Immature natural killer cell (primary cell): ENCODE measurements around the gene DCAF17. TPM values are rescaled to one million over a fixed set of nuclear protein-coding genes. Genes with fewer than 3 reads are reported as not detected.

ENCODE experiments used
- DNase-seq, 3 donors: peaks; one replicate each; pipeline ENCODE4 v3.0.0; 2022; ENCODE audit warnings: mixed read lengths in 1 of 3
- H3K27ac Mint-ChIP-seq, 6 donors: one replicate each; pipeline ENCODE4 v1.8.0; 2020; ENCODE audit warnings: mixed read lengths in 6 of 6, mild to moderate bottlenecking in 5 of 6, inconsistent platforms in 4 of 6, moderate library complexity in 3 of 6
- H3K27me3 Mint-ChIP-seq, 3 donors: one replicate each; pipeline ENCODE4 v1.8.0; 2020 to 2021; ENCODE audit warnings: low read depth in 3 of 3, mild to moderate bottlenecking in 3 of 3, mixed read lengths in 3 of 3, moderate library complexity in 3 of 3, inconsistent platforms in 1 of 3
- H3K36me3 Mint-ChIP-seq, 3 donors: one replicate each; pipeline ENCODE4 v1.8.0; 2020; ENCODE audit warnings: mixed read lengths in 3 of 3, inconsistent platforms in 2 of 3, mild to moderate bottlenecking in 2 of 3
- H3K4me1 Mint-ChIP-seq, 2 donors: one replicate each; pipeline ENCODE4 v1.8.0; 2020; ENCODE audit warnings: inconsistent platforms in 2 of 2, mild to moderate bottlenecking in 2 of 2, mixed read lengths in 2 of 2, moderate library complexity in 1 of 2
- H3K4me3 Mint-ChIP-seq, 5 donors: one replicate each; pipeline ENCODE4 v1.8.0; 2020; ENCODE audit warnings: mild to moderate bottlenecking in 5 of 5, mixed read lengths in 5 of 5, inconsistent platforms in 3 of 5, moderate library complexity in 3 of 5
- H3K9me3 Mint-ChIP-seq, 6 donors: one replicate each; pipeline ENCODE4 v1.8.0; 2020; ENCODE audit warnings: mild to moderate bottlenecking in 6 of 6, mixed read lengths in 6 of 6, inconsistent platforms in 4 of 6, moderate library complexity in 3 of 6
- polyA plus RNA-seq, 3 donors: library from polyadenylated mRNA; unstranded; fragments of 300-500 nt; fragmentation: Illumina TruSeq; gene quantifications; one replicate each; pipeline ENCODE4 v1.2.3, GENCODE V29; 2021

The DCAF17 gene
- polyA plus RNA-seq, 3 donors from 2014 or later, result 12.7 to 17.8 (median 16.4) TPM

DNA sequence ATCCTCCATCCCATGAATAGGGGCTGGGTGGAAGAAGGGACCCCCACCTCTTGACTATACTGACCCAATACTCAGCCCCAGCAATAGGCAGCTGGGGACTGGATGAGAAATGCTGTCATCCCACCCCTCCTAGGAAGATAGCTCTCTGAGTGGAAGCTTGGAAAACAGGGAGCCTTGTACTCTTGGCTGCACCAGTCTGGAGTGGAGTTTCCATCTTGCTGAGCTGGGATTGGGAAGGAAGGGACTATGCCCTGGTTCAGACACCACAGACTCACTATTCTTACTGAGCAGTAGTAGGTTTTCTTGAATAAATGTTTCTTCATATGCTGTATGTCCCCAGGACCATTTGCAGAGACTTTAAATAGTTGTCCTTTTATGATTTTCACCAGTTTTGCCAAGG is 7.4 kb downstream of the DCAF17 start:
- Mint-ChIP-seq H3K4me3 (no peak overlapping the region), H3K27me3 (no peaks in the 10 kb centered on the region), H3K36me3 (peaks cover 29 to 47% (median 29%) of the 10 kb centered on the region in 3 donors), H3K4me1 (peaks cover 4 to 13% of the 10 kb centered on the region in 2 donors), H3K27ac (no peak overlapping the region), H3K9me3 (no peaks in the 10 kb centered on the region)
- DNase-seq, result no peak

DNA sequence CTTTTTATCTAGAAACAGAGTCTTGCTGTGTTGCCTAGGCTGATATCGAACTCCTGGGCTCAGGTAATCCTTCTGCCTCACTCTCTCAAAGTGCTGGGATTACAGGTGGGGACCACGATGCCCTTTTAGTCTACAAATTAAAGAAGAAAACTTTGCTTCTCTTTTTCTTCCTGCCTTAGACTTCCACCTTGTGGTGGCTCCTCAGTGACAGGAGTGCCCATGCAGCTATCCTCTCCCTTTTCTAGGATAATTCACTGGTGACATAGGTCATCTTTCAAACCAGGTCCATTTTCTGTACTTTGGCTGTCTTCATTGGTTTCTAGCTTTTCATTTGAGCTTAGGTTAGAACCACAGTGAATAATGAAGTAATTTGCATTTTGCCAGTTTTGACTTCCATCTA is 13.6 kb downstream of the DCAF17 start:
- no peaks in the 10 kb centered on the region for H3K27me3 Mint-ChIP-seq
- H3K27ac Mint-ChIP-seq, result no peak overlapping the region
- H3K36me3 Mint-ChIP-seq, result peaks cover 9 to 34% (median 11%) of the 10 kb centered on the region in 3 donors
- no peak overlapping the region for H3K4me3 Mint-ChIP-seq
- no peaks in the 10 kb centered on the region for H3K4me1 Mint-ChIP-seq
- DNase-seq, result no peak
- no peaks in the 10 kb centered on the region for H3K9me3 Mint-ChIP-seq

DNA sequence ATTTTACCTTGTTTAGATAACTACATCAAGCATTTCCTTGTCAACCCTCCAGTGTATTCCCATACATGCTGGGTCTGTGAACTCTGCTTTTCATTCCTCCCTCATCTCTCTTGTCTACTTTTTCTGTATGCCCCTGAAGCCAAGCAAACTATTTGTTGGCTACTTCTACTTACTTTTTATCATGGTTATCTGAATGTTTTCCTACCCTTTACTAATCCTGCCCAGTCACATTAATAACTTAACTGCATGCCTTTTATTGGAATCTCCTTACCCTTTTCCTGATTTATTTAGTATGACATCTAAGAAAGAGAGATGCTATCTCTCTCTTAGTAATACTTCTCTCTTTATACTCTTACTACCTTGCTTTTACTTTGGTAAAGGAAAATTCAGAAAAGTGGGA is 17.0 kb downstream of the DCAF17 start:
- peaks cover 24 to 58% (median 33%) of the 10 kb centered on the region in 3 donors for H3K36me3 Mint-ChIP-seq
- H3K9me3 Mint-ChIP-seq, result no peaks in the 10 kb centered on the region
- DNase-seq, result no peak
- peak overlapping the region in 3 of 6 donors; percentile 1 to 18 (median 1) for H3K27ac Mint-ChIP-seq
- peaks cover 0 to 1% (median 0%) of the 10 kb centered on the region in 3 donors for H3K27me3 Mint-ChIP-seq
- no peak overlapping the region for H3K4me3 Mint-ChIP-seq
- H3K4me1 Mint-ChIP-seq, result peaks cover 4 to 5% of the 10 kb centered on the region in 2 donors

DNA sequence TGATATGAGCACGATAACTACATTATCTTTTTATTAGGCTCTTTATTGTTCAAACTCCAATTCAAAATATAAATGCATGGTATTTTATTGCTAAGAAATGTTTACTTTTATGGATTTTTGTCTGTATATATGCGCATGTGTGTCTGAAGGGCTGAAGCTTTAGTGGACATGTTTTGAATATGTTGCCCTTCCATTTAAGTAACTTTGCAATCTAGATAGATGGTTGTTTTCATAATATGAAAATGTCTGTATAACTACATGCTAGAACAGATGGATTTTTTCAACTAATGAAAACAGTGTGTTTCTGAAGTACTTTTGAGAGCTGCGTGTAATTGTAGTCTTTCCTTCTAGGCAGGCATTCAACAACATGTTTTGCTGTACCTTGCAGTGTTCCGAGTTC is 18.7 kb downstream of the DCAF17 start:
- Mint-ChIP-seq H3K27me3 (peaks cover 0 to 1% (median 0%) of the 10 kb centered on the region in 3 donors), H3K27ac (no peak overlapping the region), H3K9me3 (no peaks in the 10 kb centered on the region), H3K36me3 (peaks cover 35 to 63% (median 47%) of the 10 kb centered on the region in 3 donors), H3K4me1 (peaks cover 4 to 13% of the 10 kb centered on the region in 2 donors), H3K4me3 (no peak overlapping the region)
- DNase-seq, result no peak

DNA sequence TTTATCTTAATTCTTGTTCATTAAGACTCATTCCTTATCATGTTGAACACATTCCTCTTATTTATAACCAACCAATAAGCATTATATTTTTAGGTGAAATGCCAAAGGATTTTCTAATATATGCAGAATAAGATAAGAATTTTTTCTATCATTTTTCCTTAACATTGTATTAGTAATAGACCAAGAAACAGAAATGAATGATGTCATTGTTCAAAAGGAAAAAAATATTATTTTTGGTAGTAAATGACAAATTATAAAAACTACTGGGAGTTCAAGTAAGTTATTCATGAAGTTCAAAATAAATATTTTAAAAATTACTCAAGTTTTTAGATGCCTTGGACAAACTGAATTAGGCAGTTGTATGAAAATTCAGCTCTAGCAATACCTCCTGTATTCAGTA is 25.5 kb downstream of the DCAF17 start:
- peaks cover 0 to 2% (median 1%) of the 10 kb centered on the region in 3 donors for H3K27me3 Mint-ChIP-seq
- H3K27ac Mint-ChIP-seq, result no peak overlapping the region
- no peaks in the 10 kb centered on the region for H3K9me3 Mint-ChIP-seq
- H3K36me3 Mint-ChIP-seq, result peaks cover 34 to 68% (median 52%) of the 10 kb centered on the region in 3 donors
- H3K4me1 Mint-ChIP-seq, result peaks cover 4 to 13% of the 10 kb centered on the region in 2 donors
- no peak for DNase-seq
- H3K4me3 Mint-ChIP-seq, result no peak overlapping the region

DNA sequence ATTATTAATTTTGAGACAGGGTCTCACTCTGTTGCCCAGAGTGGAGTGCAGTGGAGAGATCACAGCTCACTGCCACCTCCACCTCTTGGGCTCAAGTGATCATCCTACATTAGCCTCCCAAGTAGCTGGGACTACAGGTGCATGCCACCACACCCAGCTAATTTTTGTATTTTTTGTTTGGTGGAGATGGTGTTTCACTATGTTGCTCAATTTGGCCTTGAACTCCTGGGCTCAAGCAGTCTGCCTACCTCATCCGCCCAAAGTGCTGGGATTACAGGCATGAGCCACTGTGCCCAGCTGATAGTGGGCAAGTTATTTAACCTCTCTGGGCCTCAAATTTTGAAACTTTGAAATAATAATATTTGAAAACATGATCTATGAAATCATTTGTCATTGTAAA is 26.5 kb downstream of the DCAF17 start:
- H3K27me3 Mint-ChIP-seq, result peaks cover 0 to 2% (median under 1%) of the 10 kb centered on the region in 3 donors
- H3K27ac Mint-ChIP-seq, result no peak overlapping the region
- peaks cover 27 to 60% (median 45%) of the 10 kb centered on the region in 3 donors for H3K36me3 Mint-ChIP-seq
- no peak overlapping the region for H3K4me3 Mint-ChIP-seq
- no peaks in the 10 kb centered on the region for H3K9me3 Mint-ChIP-seq
- no peak for DNase-seq
- peaks cover 4 to 13% of the 10 kb centered on the region in 2 donors for H3K4me1 Mint-ChIP-seq

DNA sequence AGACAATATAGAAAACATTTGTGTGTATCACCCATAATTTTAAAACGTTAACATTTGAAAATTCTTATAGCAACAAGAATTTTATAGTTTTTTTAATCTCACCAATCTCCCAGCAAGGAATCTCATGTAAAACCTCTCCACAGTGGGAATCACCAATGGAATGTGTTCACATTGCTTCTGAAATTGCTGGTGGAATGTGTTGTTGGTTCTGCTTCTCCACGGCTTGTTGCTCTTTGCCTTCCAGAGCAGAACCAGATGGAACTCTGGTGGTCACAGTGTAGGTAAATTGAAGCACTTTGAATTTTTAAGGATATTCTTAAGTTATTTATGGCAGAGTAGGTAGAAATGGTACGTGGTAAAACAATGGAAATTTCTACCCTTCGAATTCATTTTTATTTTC is 35.1 kb downstream of the DCAF17 start:
- Mint-ChIP-seq H3K9me3 (no peaks in the 10 kb centered on the region), H3K36me3 (peaks cover 31 to 46% (median 43%) of the 10 kb centered on the region in 3 donors), H3K27ac (no peak overlapping the region), H3K27me3 (peaks cover 0 to 2% (median 2%) of the 10 kb centered on the region in 3 donors), H3K4me3 (no peak overlapping the region), H3K4me1 (no peaks in the 10 kb centered on the region)
- DNase-seq, result no peak

DNA sequence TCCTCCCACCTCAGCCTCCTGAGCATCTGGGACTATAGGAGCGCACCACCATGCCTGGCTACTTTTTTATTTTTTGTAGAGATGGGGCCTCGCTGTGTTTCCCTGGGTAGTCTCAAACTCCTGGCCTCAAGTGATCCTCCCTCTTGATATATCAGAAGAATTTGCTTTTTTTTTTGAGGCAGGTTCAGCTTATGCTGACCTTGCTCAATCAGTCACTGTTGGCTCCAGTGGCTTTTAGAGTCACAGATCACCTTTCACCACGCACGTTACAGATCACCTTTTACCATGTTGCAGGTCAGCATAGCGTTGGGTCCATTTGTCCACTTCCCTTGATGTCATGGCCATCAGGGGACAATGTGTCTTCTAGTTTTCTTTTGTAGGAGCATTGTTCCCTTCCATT is 36.1 kb downstream of the DCAF17 start:
- H3K27me3 Mint-ChIP-seq, result peaks cover 0 to 2% (median 2%) of the 10 kb centered on the region in 3 donors
- no peaks in the 10 kb centered on the region for H3K9me3 Mint-ChIP-seq
- peaks cover 41 to 53% (median 50%) of the 10 kb centered on the region in 3 donors for H3K36me3 Mint-ChIP-seq
- no peaks in the 10 kb centered on the region for H3K4me1 Mint-ChIP-seq
- DNase-seq, result no peak
- H3K4me3 Mint-ChIP-seq, result no peak overlapping the region
- H3K27ac Mint-ChIP-seq, result peak overlapping the region in 1 of 6 donors; percentile 46

DNA sequence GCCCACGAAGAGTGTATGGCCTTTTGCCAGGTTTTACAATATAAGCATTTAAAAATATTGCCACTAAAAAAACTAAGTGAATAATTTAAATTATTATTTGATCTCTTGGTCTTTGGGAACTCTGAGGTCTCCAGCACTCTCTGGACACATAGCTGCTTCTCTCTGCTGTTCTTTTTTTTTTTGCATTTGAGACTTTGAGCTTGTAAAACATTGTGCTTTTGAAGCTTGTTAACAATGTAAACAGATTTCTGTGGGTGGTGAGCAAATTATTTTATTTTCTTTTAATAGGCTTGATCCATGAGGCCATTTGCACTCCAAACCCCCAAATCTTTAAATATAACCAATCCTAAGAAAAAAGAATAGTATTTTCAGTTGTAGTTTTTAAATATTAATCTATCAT is 42.0 kb downstream of the DCAF17 start:
- H3K27me3 Mint-ChIP-seq, result peaks cover 0 to 2% (median 2%) of the 10 kb centered on the region in 3 donors
- no peak overlapping the region for H3K4me3 Mint-ChIP-seq
- H3K27ac Mint-ChIP-seq, result no peak overlapping the region
- H3K4me1 Mint-ChIP-seq, result peaks cover 25 to 26% of the 10 kb centered on the region in 2 donors
- peaks cover 31 to 43% (median 41%) of the 10 kb centered on the region in 3 donors for H3K36me3 Mint-ChIP-seq
- DNase-seq, result no peak
- H3K9me3 Mint-ChIP-seq, result no peaks in the 10 kb centered on the region

DNA sequence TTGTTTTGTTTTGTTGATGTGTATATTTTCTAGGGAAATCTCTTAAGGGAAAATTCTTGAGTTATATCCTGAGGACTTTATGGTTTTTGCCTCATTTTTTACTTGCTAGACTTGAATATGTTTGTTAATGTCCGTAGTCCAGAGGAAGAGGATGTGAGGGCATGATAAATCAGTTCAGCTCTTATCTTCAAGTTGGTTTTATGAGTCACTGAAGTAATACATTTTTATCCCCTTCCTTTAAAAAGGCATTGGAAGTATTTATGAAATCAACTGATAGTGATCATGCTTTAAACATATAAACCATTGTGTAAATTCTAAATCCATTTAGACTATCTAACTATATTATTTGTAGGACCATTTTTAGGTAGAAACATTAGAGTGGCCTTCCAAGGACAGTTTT is 44.3 kb downstream of the DCAF17 start:
- DNase-seq, result no peak
- H3K27ac Mint-ChIP-seq, result peak overlapping the region in 1 of 6 donors; percentile 79
- no peak overlapping the region for H3K4me3 Mint-ChIP-seq
- no peaks in the 10 kb centered on the region for H3K9me3 Mint-ChIP-seq
- peaks cover 0 to 2% (median 0%) of the 10 kb centered on the region in 3 donors for H3K27me3 Mint-ChIP-seq
- peaks cover 49% of the 10 kb centered on the region in 2 donors for H3K4me1 Mint-ChIP-seq
- peaks cover 22 to 42% (median 38%) of the 10 kb centered on the region in 3 donors for H3K36me3 Mint-ChIP-seq

DNA sequence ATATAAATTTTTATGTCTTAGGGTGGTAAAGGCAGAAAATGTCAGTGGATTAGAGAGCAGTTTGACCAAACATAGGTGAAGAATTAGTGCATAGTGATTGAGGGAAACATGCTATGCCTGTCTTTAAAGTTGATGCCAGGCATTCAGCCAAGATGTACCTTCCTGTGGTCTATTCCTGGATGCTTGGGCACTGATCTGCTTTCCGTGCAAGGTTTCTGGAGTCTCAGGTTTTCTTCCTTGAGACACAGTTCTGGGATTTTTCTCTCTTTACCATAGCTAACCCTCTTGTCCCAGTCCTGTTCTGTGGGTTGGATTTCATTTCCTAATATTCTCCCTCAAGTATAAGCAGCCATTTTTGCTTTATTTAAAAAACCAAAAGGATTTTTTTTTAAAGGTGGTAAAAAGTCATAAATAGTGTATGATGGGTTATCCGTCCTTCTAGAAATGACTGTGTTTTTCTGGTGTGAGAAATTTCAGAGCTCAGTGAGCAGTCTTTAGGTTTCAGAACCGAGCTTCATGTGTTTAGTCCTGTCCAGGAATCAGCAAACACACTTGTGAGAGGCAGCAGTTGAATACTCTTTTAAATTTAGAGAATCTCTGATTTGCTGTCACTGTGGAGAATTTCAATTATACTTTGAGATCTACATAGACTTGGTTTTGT is 45.3 kb downstream of the DCAF17 start:
- H3K9me3 Mint-ChIP-seq, result no peaks in the 10 kb centered on the region
- H3K36me3 Mint-ChIP-seq, result peaks cover 15 to 33% (median 30%) of the 10 kb centered on the region in 3 donors
- DNase-seq, result no peak
- no peak overlapping the region for H3K4me3 Mint-ChIP-seq
- peaks cover 0 to 2% (median 0%) of the 10 kb centered on the region in 3 donors for H3K27me3 Mint-ChIP-seq
- peak overlapping the region in 3 of 6 donors; percentile 17 to 79 (median 31) for H3K27ac Mint-ChIP-seq
- H3K4me1 Mint-ChIP-seq, result peaks cover 56 to 58% of the 10 kb centered on the region in 2 donors

DNA sequence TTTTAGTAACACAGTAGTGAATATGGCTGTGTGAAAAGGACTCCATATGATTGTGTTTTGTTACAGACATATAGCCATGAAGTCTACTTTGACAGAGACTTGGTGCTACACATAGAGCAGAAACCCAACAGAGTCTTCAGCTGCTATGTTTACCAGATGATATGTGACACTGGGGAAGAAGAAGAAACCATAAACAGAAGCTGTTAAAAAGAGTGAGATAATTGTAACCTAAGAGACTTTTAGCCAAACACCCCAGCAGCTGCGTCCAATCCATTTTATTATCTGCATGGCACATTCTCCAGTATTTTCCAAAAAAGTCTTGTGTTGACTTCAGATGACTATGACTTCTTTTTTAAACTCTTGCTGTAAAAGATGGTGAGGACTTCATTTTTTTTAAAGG is 46.9 kb downstream of the DCAF17 start:
- H3K36me3 Mint-ChIP-seq, result peaks cover 4 to 23% (median 22%) of the 10 kb centered on the region in 3 donors
- peak in 2 of 3 donors; percentile 14 to 19 for DNase-seq
- peaks cover 73 to 74% of the 10 kb centered on the region in 2 donors for H3K4me1 Mint-ChIP-seq
- peak overlapping the region; percentile 50 to 74 (median 69) for H3K4me3 Mint-ChIP-seq
- H3K9me3 Mint-ChIP-seq, result no peaks in the 10 kb centered on the region
- H3K27ac Mint-ChIP-seq, result peak overlapping the region; percentile 74 to 92 (median 82)
- peaks cover 0 to 2% (median 0%) of the 10 kb centered on the region in 3 donors for H3K27me3 Mint-ChIP-seq

DNA sequence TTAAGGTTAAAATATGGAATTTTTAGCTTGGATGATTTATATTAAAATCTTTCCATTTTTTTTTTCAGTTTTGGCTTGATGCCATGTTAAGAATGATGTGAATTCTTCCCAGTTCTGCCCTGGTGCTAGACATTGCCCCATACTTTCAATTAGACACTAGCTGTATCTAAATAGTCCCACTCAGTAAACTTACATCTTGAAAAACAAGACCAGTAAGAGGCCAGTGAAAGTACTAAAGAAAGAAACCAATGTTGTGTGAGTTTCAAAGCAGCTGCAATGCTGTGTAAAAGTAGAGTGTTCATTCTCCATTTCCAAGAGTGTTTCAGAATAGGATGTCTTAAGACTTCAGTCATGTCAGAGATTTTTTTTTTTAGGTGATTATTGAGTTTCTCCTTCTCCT is 48.3 kb downstream of the DCAF17 start:
- Mint-ChIP-seq H3K4me1 (peaks cover 83 to 88% of the 10 kb centered on the region in 2 donors), H3K27ac (peak overlapping the region; percentile 34 to 77 (median 53)), H3K9me3 (no peaks in the 10 kb centered on the region), H3K4me3 (peak overlapping the region; percentile 16 to 60 (median 51)), H3K27me3 (peaks cover 0 to 2% (median 0%) of the 10 kb centered on the region in 3 donors), H3K36me3 (peaks cover 4 to 24% (median 20%) of the 10 kb centered on the region in 3 donors)
- no peak for DNase-seq

DNA sequence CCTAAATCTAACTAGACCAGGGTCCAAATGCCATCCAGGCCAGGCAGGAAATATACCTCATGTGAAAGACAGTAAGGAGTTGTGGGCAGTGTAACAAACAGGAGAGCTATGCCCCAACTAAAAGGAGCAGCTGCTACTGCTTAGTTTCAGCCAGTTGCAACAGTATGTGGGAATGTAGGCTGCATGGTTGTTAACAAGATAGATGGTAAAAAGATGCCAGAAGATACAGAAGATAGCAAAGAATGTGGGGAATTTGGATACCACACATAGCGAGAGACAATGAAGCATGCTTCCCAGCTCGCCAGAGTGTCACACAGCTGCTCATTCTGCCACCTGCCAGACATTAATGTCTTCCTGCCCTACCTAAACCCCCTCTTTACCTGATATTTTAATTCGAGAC is 48.9 kb downstream of the DCAF17 start:
- peak overlapping the region; percentile 34 to 77 (median 48) for H3K27ac Mint-ChIP-seq

More for the DNA sequence above, 48.9 kb downstream of the DCAF17 start:
- Mint-ChIP-seq H3K4me1 (peaks cover 84 to 93% of the 10 kb centered on the region in 2 donors), H3K9me3 (no peaks in the 10 kb centered on the region), H3K27me3 (peaks cover 0 to 2% (median 0%) of the 10 kb centered on the region in 3 donors), H3K4me3 (peak overlapping the region; percentile 14 to 60 (median 19)), H3K36me3 (peaks cover 1 to 28% (median 19%) of the 10 kb centered on the region in 3 donors)
- DNase-seq, result no peak
